Dendritic cell treated with granulocyte-macrophage colony-stimulating factor and Interleukin-4, amounts not matched to agents 40 ng/mL and 50 ng/mL, for 4 days (primary cell): ENCODE data around the gene EFHC2.

Source experiments
- H3K27ac Mint-ChIP-seq: one replicate; pipeline ENCODE4 v1.8.0; 2022; ENCODE audit warnings: mild to moderate bottlenecking, mixed read lengths
- H3K27me3 Mint-ChIP-seq: one replicate; pipeline ENCODE4 v1.8.0; 2022; ENCODE audit warnings: mild to moderate bottlenecking, mixed read lengths
- H3K36me3 Mint-ChIP-seq: one replicate; pipeline ENCODE4 v1.8.0; 2022; ENCODE audit warnings: low read depth, mixed read lengths
- H3K4me1 Mint-ChIP-seq: one replicate; pipeline ENCODE4 v1.8.0; 2022; ENCODE audit warnings: low read depth, mixed read lengths
- H3K4me3 Mint-ChIP-seq: one replicate; pipeline ENCODE4 v1.8.0; 2022; ENCODE audit warnings: mild to moderate bottlenecking, moderate library complexity, mixed read lengths
- H3K9me3 Mint-ChIP-seq: one replicate; pipeline ENCODE4 v1.8.0; 2022; ENCODE audit warnings: mixed read lengths
- intact Hi-C: fragments of 100-400 bp; cut with micrococcal nuclease; formaldehyde crosslinking; loops from one replicate; pipeline ENCODE4 v1.15.0; 2022

Gene EFHC2

GRCh38 chrX:44239036-44239435 is 104.4 kb downstream of the EFHC2 start:
- intact Hi-C loops = no loop called here
- H3K9me3 Mint-ChIP-seq = no peaks in the 10 kb centered on the region
- peaks cover 7% of the 10 kb centered on the region for H3K27me3 Mint-ChIP-seq
- no peaks in the 10 kb centered on the region for H3K36me3 Mint-ChIP-seq
- H3K4me1 Mint-ChIP-seq = peaks cover 7% of the 10 kb centered on the region
- H3K27ac Mint-ChIP-seq = no peak overlapping the region
- no peak overlapping the region for H3K4me3 Mint-ChIP-seq

GRCh38 chrX:44235534-44235933 is 107.9 kb downstream of the EFHC2 start:
- peaks cover 7% of the 10 kb centered on the region for H3K27me3 Mint-ChIP-seq
- H3K9me3 Mint-ChIP-seq = no peaks in the 10 kb centered on the region
- no peaks in the 10 kb centered on the region for H3K4me1 Mint-ChIP-seq
- H3K4me3 Mint-ChIP-seq = no peak overlapping the region
- H3K36me3 Mint-ChIP-seq = no peaks in the 10 kb centered on the region
- no peak overlapping the region for H3K27ac Mint-ChIP-seq
- intact Hi-C loops = no loop called here

GRCh38 chrX:44234541-44234940 is 108.9 kb downstream of the EFHC2 start:
- H3K27me3 Mint-ChIP-seq = peaks cover 7% of the 10 kb centered on the region
- intact Hi-C loops = no loop called here
- no peak overlapping the region for H3K4me3 Mint-ChIP-seq
- no peaks in the 10 kb centered on the region for H3K9me3 Mint-ChIP-seq
- H3K27ac Mint-ChIP-seq = no peak overlapping the region
- no peaks in the 10 kb centered on the region for H3K36me3 Mint-ChIP-seq
- no peaks in the 10 kb centered on the region for H3K4me1 Mint-ChIP-seq

- intact Hi-C loops = no loop called here
- Mint-ChIP-seq H3K9me3 (no peaks in the 10 kb centered on the region), H3K4me1 (no peaks in the 10 kb centered on the region), H3K27ac (no peak overlapping the region), H3K27me3 (peaks cover 7% of the 10 kb centered on the region), H3K36me3 (no peaks in the 10 kb centered on the region), H3K4me3 (no peak overlapping the region)
These were observed 109.4 kb downstream of the EFHC2 start for GRCh38 chrX:44234116-44234515.

- Mint-ChIP-seq H3K9me3 (no peaks in the 10 kb centered on the region), H3K4me1 (no peaks in the 10 kb centered on the region), H3K27ac (no peak overlapping the region), H3K4me3 (no peak overlapping the region), H3K36me3 (no peaks in the 10 kb centered on the region), H3K27me3 (no peaks in the 10 kb centered on the region)
- intact Hi-C loops = no loop called here
These were observed 111.4 kb downstream of the EFHC2 start for GRCh38 chrX:44232081-44232480.

- intact Hi-C loops = no loop called here
- H3K9me3 Mint-ChIP-seq = no peaks in the 10 kb centered on the region
- no peaks in the 10 kb centered on the region for H3K36me3 Mint-ChIP-seq
- H3K4me1 Mint-ChIP-seq = no peaks in the 10 kb centered on the region
- H3K4me3 Mint-ChIP-seq = no peak overlapping the region
- no peak overlapping the region for H3K27ac Mint-ChIP-seq
- no peaks in the 10 kb centered on the region for H3K27me3 Mint-ChIP-seq
These were observed 114.9 kb downstream of the EFHC2 start for GRCh38 chrX:44228621-44229020.

- Mint-ChIP-seq H3K4me3 (no peak overlapping the region), H3K4me1 (no peaks in the 10 kb centered on the region), H3K27ac (no peak overlapping the region), H3K27me3 (no peaks in the 10 kb centered on the region), H3K36me3 (no peaks in the 10 kb centered on the region), H3K9me3 (no peaks in the 10 kb centered on the region)
- intact Hi-C loops = no loop called here
These were observed 115.5 kb downstream of the EFHC2 start for GRCh38 chrX:44227991-44228390.

GRCh38 chrX:44225667-44226066 is 117.8 kb downstream of the EFHC2 start:
- Mint-ChIP-seq H3K4me1 (no peaks in the 10 kb centered on the region), H3K27ac (no peak overlapping the region), H3K4me3 (no peak overlapping the region), H3K36me3 (no peaks in the 10 kb centered on the region), H3K9me3 (no peaks in the 10 kb centered on the region), H3K27me3 (no peaks in the 10 kb centered on the region)
- intact Hi-C loops = no loop called here

- Mint-ChIP-seq H3K4me1 (no peaks in the 10 kb centered on the region), H3K27ac (no peak overlapping the region), H3K36me3 (no peaks in the 10 kb centered on the region), H3K27me3 (no peaks in the 10 kb centered on the region), H3K4me3 (no peak overlapping the region), H3K9me3 (no peaks in the 10 kb centered on the region)
- intact Hi-C loops = no loop called here
These were observed 118.7 kb downstream of the EFHC2 start for GRCh38 chrX:44224760-44225159.

- Mint-ChIP-seq H3K27ac (no peak overlapping the region), H3K9me3 (no peaks in the 10 kb centered on the region), H3K27me3 (no peaks in the 10 kb centered on the region), H3K4me3 (no peak overlapping the region), H3K4me1 (no peaks in the 10 kb centered on the region), H3K36me3 (no peaks in the 10 kb centered on the region)
- intact Hi-C loops = no loop called here
These were observed 120.3 kb downstream of the EFHC2 start for GRCh38 chrX:44223150-44223549.

- Mint-ChIP-seq H3K9me3 (no peaks in the 10 kb centered on the region), H3K27ac (no peak overlapping the region), H3K36me3 (no peaks in the 10 kb centered on the region)
These were observed 125.0 kb downstream of the EFHC2 start for GRCh38 chrX:44218465-44218864.

GRCh38 chrX:44216171-44216570 is 127.3 kb downstream of the EFHC2 start:
- no peaks in the 10 kb centered on the region for H3K9me3 Mint-ChIP-seq
- no peaks in the 10 kb centered on the region for H3K27me3 Mint-ChIP-seq
- no peak overlapping the region for H3K27ac Mint-ChIP-seq
- no peak overlapping the region for H3K4me3 Mint-ChIP-seq
- no peaks in the 10 kb centered on the region for H3K4me1 Mint-ChIP-seq
- intact Hi-C loops = no loop called here
- H3K36me3 Mint-ChIP-seq = no peaks in the 10 kb centered on the region

More at GRCh38 chrX:44218465-44218864, 125.0 kb downstream of the EFHC2 start:
- Mint-ChIP-seq H3K4me1 (no peaks in the 10 kb centered on the region), H3K27me3 (no peaks in the 10 kb centered on the region), H3K4me3 (no peak overlapping the region)
- intact Hi-C loops = no loop called here

GRCh38 chrX:44203791-44204190 is 139.7 kb downstream of the EFHC2 start:
- no peak overlapping the region for H3K27ac Mint-ChIP-seq
- no peaks in the 10 kb centered on the region for H3K9me3 Mint-ChIP-seq
- no peaks in the 10 kb centered on the region for H3K4me1 Mint-ChIP-seq
- H3K4me3 Mint-ChIP-seq = no peak overlapping the region
- H3K36me3 Mint-ChIP-seq = no peaks in the 10 kb centered on the region
- H3K27me3 Mint-ChIP-seq = peaks cover 1% of the 10 kb centered on the region
- intact Hi-C loops = no loop called here

- peaks cover 1% of the 10 kb centered on the region for H3K27me3 Mint-ChIP-seq
- no peaks in the 10 kb centered on the region for H3K9me3 Mint-ChIP-seq
- no peaks in the 10 kb centered on the region for H3K36me3 Mint-ChIP-seq
- H3K4me3 Mint-ChIP-seq = no peak overlapping the region
- intact Hi-C loops = no loop called here
- H3K27ac Mint-ChIP-seq = no peak overlapping the region
- H3K4me1 Mint-ChIP-seq = no peaks in the 10 kb centered on the region
These were observed 140.9 kb downstream of the EFHC2 start for GRCh38 chrX:44202596-44202995.

- Mint-ChIP-seq H3K27ac (no peak overlapping the region), H3K4me1 (peaks cover 14% of the 10 kb centered on the region), H3K4me3 (no peak overlapping the region), H3K27me3 (no peaks in the 10 kb centered on the region), H3K36me3 (no peaks in the 10 kb centered on the region), H3K9me3 (no peaks in the 10 kb centered on the region)
- intact Hi-C loops = no loop called here
These were observed 154.4 kb downstream of the EFHC2 start for GRCh38 chrX:44189116-44189515.
